ENCODE results near the gene NR1D2. TPM values are rescaled to one million over a fixed set of nuclear protein-coding genes. Genes with fewer than 3 reads are reported as not detected.
A peak's percentile ranks its signal among the peaks of the same experiment; 100 is the strongest.

NR1D2 gene
- total and polyA plus RNA-seq, 2 of the 13 experiments (the other 11 are each of a cell fraction or from before 2014, with no cell fraction given) = 5.3 to 8.1 TPM

DNA sequence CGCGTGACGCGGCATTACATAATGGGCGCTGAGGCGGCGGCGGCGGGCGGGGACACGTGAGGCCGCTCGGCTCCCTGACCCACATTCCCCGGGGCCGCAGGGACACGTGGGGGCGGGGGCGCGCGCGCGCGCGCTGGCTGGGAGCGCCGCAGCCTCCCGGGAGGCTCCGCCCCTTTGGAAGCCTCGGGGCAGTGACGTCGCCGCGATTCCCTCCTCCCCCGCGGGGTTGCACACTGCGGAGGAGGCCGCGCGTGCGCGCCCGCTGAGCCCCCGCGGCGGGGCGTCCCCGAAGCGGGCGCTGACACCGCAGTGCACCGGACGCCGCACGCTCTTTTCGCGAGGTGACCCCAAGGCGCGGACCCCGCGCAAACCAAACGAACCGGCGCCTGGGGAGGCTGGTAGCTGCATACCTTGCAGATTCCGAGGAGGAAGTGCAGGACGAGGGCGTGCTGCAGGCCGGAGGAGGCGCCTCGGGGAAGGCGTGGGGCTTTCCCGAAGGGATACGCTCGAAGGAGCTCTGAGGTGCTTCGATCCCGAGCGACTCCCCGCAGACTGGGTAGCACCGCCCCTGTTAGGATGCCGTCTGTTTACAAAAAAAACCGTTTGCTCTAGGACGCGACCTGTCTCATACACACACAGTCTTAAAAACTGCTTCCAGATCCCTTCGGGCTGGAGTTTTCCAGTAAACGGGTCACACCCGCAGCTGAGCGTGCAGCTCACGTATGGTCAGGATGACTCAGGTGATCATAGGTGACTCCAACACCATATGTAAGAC is 1.0 kb downstream of the NR1D2 start (continued):
- TF ChIP-seq TSC22D2 (CRISPR knock-in tag; IDR thresholded peaks at IDR 0.05; ENCODE audit: borderline replicate concordance) = peak; percentile 17; the same call in 1 of the 2 replicates
- TF ChIP-seq KDM4B (CRISPR knock-in tag; IDR thresholded peaks at IDR 0.05) = no peak
- TF ChIP-seq, protein P1, sequence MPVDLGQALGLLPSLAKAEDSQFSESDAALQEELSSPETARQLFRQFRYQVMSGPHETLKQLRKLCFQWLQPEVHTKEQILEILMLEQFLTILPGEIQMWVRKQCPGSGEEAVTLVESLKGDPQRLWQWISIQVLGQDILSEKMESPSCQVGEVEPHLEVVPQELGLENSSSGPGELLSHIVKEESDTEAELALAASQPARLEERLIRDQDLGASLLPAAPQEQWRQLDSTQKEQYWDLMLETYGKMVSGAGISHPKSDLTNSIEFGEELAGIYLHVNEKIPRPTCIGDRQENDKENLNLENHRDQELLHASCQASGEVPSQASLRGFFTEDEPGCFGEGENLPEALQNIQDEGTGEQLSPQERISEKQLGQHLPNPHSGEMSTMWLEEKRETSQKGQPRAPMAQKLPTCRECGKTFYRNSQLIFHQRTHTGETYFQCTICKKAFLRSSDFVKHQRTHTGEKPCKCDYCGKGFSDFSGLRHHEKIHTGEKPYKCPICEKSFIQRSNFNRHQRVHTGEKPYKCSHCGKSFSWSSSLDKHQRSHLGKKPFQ (CRISPR knock-in tag; IDR thresholded peaks at IDR 0.05; ENCODE audit: insufficient replicate concordance) = peak; percentile 85
- TF ChIP-seq, protein P2, sequence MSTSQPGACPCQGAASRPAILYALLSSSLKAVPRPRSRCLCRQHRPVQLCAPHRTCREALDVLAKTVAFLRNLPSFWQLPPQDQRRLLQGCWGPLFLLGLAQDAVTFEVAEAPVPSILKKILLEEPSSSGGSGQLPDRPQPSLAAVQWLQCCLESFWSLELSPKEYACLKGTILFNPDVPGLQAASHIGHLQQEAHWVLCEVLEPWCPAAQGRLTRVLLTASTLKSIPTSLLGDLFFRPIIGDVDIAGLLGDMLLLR (CRISPR knock-in tag; IDR thresholded peaks at IDR 0.05) = peak; percentile 46; the same call in 1 of the 2 replicates
- TF ChIP-seq, protein P3, sequence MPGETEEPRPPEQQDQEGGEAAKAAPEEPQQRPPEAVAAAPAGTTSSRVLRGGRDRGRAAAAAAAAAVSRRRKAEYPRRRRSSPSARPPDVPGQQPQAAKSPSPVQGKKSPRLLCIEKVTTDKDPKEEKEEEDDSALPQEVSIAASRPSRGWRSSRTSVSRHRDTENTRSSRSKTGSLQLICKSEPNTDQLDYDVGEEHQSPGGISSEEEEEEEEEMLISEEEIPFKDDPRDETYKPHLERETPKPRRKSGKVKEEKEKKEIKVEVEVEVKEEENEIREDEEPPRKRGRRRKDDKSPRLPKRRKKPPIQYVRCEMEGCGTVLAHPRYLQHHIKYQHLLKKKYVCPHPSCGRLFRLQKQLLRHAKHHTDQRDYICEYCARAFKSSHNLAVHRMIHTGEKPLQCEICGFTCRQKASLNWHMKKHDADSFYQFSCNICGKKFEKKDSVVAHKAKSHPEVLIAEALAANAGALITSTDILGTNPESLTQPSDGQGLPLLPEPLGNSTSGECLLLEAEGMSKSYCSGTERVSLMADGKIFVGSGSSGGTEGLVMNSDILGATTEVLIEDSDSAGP (CRISPR knock-in tag; IDR thresholded peaks at IDR 0.05; ENCODE audit: borderline replicate concordance) = peak; percentile 81
- TF ChIP-seq SOX13 (IDR thresholded peaks at IDR 0.05) = no peak
- TF ChIP-seq SOX13 (CRISPR knock-in tag; conservative IDR thresholded peaks at IDR 0.05 in 1 of 2, IDR thresholded peaks at IDR 0.05 in 1 of 2) = peak in 1 of 2 experiments; percentile 52; a peak in 2 of 4 replicates
- 0 out of 2 replicates have a peak, but pooled peaks have one; percentile 38 for TF ChIP-seq ZNF703 (CRISPR knock-in tag; IDR thresholded peaks at IDR 0.05; ENCODE audit: borderline replicate concordance)
- peak; percentile 93; the same call in 1 of the 2 replicates for TF ChIP-seq ZNF546 (CRISPR knock-in tag; conservative IDR thresholded peaks at IDR 0.05)
- TF ChIP-seq, protein P4, sequence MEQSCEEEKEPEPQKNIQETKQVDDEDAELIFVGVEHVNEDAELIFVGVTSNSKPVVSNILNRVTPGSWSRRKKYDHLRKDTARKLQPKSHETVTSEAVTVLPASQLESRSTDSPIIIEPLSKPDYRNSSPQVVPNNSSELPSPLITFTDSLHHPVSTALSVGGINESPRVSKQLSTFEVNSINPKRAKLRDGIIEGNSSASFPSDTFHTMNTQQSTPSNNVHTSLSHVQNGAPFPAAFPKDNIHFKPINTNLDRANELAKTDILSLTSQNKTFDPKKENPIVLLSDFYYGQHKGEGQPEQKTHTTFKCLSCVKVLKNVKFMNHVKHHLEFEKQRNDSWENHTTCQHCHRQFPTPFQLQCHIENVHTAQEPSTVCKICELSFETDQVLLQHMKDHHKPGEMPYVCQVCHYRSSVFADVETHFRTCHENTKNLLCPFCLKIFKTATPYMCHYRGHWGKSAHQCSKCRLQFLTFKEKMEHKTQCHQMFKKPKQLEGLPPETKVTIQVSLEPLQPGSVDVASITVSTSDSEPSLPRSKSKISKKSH (CRISPR knock-in tag; IDR thresholded peaks at IDR 0.05; ENCODE audit: borderline replicate concordance) = peak; percentile 89
- TF ChIP-seq, protein P5, sequence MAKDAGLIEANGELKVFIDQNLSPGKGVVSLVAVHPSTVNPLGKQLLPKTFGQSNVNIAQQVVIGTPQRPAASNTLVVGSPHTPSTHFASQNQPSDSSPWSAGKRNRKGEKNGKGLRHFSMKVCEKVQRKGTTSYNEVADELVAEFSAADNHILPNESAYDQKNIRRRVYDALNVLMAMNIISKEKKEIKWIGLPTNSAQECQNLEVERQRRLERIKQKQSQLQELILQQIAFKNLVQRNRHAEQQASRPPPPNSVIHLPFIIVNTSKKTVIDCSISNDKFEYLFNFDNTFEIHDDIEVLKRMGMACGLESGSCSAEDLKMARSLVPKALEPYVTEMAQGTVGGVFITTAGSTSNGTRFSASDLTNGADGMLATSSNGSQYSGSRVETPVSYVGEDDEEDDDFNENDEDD (CRISPR knock-in tag; IDR thresholded peaks at IDR 0.05; ENCODE audit: borderline replicate concordance) = peak; percentile 84
- TF ChIP-seq ZNF350 (CRISPR knock-in tag; IDR thresholded peaks at IDR 0.05; ENCODE audit: borderline replicate concordance, low read depth) = peak; percentile 40; the same call in 1 of the 2 replicates
- TF ChIP-seq THAP11 (CRISPR knock-in tag; IDR thresholded peaks at IDR 0.05) = peak; percentile 77
- TF ChIP-seq IKZF4 (CRISPR knock-in tag; IDR thresholded peaks at IDR 0.05; ENCODE audit: borderline replicate concordance, low read depth, not compliant biosample characterization) = peak; percentile 86
- TF ChIP-seq, protein P6, sequence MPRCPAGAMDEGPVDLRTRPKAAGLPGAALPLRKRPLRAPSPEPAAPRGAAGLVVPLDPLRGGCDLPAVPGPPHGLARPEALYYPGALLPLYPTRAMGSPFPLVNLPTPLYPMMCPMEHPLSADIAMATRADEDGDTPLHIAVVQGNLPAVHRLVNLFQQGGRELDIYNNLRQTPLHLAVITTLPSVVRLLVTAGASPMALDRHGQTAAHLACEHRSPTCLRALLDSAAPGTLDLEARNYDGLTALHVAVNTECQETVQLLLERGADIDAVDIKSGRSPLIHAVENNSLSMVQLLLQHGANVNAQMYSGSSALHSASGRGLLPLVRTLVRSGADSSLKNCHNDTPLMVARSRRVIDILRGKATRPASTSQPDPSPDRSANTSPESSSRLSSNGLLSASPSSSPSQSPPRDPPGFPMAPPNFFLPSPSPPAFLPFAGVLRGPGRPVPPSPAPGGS (CRISPR knock-in tag; IDR thresholded peaks at IDR 0.05) = peak; percentile 99
- TF ChIP-seq ZNF780A (CRISPR knock-in tag; IDR thresholded peaks at IDR 0.05) = no peak; the same call in 1 of the 2 replicates
- peak; percentile 83; the same call in 1 of the 2 replicates for TF ChIP-seq ZNF253 (CRISPR knock-in tag; IDR thresholded peaks at IDR 0.05; ENCODE audit: borderline replicate concordance)
- no peak for TF ChIP-seq AHR (CRISPR knock-in tag; IDR thresholded peaks at IDR 0.05)

Measured in HepG2 (cell line).